Endothelial cell of umbilical vein (primary cell): Measurements from ENCODE around the gene ATP13A3.

Experiments
- CTCF ChIP-seq, 2 donors: IDR thresholded peaks; 1 replicate in 1 of 2; 2 replicates in 1 of 2; pipeline ENCODE4 v1.5.1; 2011; ENCODE audit warnings: low read length in 2 of 2, mild to moderate bottlenecking in 2 of 2, moderate library complexity in 2 of 2, control low read depth in 1 of 2, inconsistent platforms in 1 of 2, low read depth in 1 of 2; ENCODE audit not compliant: insufficient read depth in 1 of 2; ENCODE audit errors: extremely low read depth in 1 of 2
- EZH2 ChIP-seq: IDR thresholded peaks from 2 replicates; pipeline ENCODE4 v1.6.1; 2012; ENCODE audit warnings: borderline replicate concordance, low read depth, mild to moderate bottlenecking, moderate library complexity, low read length, inconsistent platforms; ENCODE audit not compliant: severe bottlenecking
- POLR2AphosphoS5 ChIP-seq: IDR thresholded peaks from 2 replicates; pipeline ENCODE4 v1.6.1; 2012; ENCODE audit warnings: low read depth, mild to moderate bottlenecking, control low read depth, low read length, moderate library complexity; ENCODE audit not compliant: insufficient read depth

DNA sequence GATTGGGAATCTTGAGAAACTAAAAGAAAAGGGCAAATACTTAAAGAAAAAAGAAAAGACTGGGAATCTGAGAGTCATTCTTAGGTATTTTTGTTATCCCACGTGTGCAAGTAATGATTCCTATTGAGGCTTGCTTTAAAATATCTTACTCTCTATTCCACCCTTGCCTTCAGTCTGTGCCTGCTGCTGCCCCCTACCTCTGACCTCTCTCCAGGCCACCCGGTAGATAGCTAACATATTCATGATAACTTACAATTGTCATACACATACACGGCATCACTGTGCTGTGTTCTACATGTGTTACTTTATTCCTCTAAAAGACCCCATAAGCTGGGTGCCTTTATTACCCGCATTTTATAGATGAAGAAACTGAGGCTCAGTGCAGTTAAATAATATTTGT, 27.8 kb upstream of the ATP13A3 start:
- no peak for TF ChIP-seq POLR2AphosphoS5
- no peak for TF ChIP-seq CTCF (IDR thresholded peaks at IDR 0.05; ENCODE audit: extremely low read depth in 1 of 2, insufficient read depth in 1 of 2, low read depth in 1 of 2, low read length in 2 of 2)
- no peak for TF ChIP-seq EZH2
